K562 (cell line): ENCODE results near the gene DAPK2. TPM values are rescaled to one million over a fixed set of nuclear protein-coding genes. Genes with fewer than 3 reads are reported as not detected.
A peak's percentile ranks its signal among the peaks of the same experiment; 100 is the strongest.

ENCODE experiments used
- ATAC-seq: fragments of 200-7000 bp; cut with Tn5 transposase; 3 replicates; pipeline ENCODE4 v1.9.1; 2020; ENCODE audit warnings: moderate library complexity
- BruUV-seq: library from RNA; stranded (reverse); fragments of 400-500 nt; replicated peaks from 2 replicates; lab custom pipeline; 2021; lab: Mats Ljungman, UMichigan
- CTCF ChIA-PET: fragments of 300-600 bp; formaldehyde crosslinking; extraction: SDS; loops from one replicate; lab custom pipeline; 2021; ENCODE audit warnings: low intra/inter-chr PET ratio; lab: Yijun Ruan, JAX
- POLR2A ChIA-PET: fragments of 300-600, 350-650 bp; sonication (Branson Sonifier 250); formaldehyde crosslinking; extraction: SDS; loops from one replicate; lab custom pipeline; 2021; ENCODE audit warnings: antibody characterized with exemption, inconsistent platforms; lab: Yijun Ruan, JAX
- DNase-seq, 4 experiments: peaks; one replicate each; pipeline versions ENCODE4 v3.0.0 to v3.0.0-alpha.2; 2011 to 2018; ENCODE audit warnings: low spot score in 3 of 4, mixed read lengths in 3 of 4; ENCODE audit errors: extremely low read depth in 1 of 4
- FAIRE-seq: peaks from 2 replicates; lab custom pipeline; 2011; peaks lifted over from hg19 to GRCh38; lab: Jason Lieb, UNC
- H2AFZ ChIP-seq: 2 replicates; pipeline ENCODE4 v1.6.0; 2011; ENCODE audit warnings: low read depth, low read length, control low read depth, inconsistent platforms
- H3K27ac ChIP-seq: fragments of 200-600 bp; 3 replicates; pipeline ENCODE4 v1.8.0; 2011; ENCODE audit warnings: low read depth, mild to moderate bottlenecking, control low read depth, inconsistent platforms, low read length, moderate library complexity, mixed read lengths; ENCODE audit errors: extremely low read depth
- H3K27me3 ChIP-seq, 2 experiments: fragments of 300-600 bp in 1 of 2; 2 replicates in 1 of 2; 3 replicates in 1 of 2; pipeline versions ENCODE4 v1.6.0 to v1.8.0; 2011; ENCODE audit warnings: inconsistent platforms in 2 of 2, low read length in 2 of 2, mild to moderate bottlenecking in 1 of 2, mixed read lengths in 1 of 2, moderate library complexity in 1 of 2; ENCODE audit not compliant: control insufficient read depth in 2 of 2, insufficient read depth in 2 of 2
- H3K36me3 ChIP-seq: fragments of 300-600 bp; 3 replicates; pipeline ENCODE4 v1.8.0; 2011; ENCODE audit warnings: mild to moderate bottlenecking, low read length, inconsistent platforms; ENCODE audit not compliant: control insufficient read depth, insufficient read depth
- H3K4me1 ChIP-seq, 2 experiments: fragments of 200-600 bp in 1 of 2; replicated peaks in 1 of 2; 2 replicates in 1 of 2; 3 replicates in 1 of 2; pipeline versions ENCODE4 v1.5.1 to v1.8.0; 2011; ENCODE audit warnings: inconsistent platforms in 2 of 2, low read length in 2 of 2, mild to moderate bottlenecking in 1 of 2, mixed read lengths in 1 of 2, moderate library complexity in 1 of 2; ENCODE audit not compliant: control insufficient read depth in 2 of 2, insufficient read depth in 2 of 2
- H3K4me2 ChIP-seq: 2 replicates; pipeline ENCODE4 v1.6.1; 2011; ENCODE audit warnings: low read length, control low read depth, inconsistent platforms, mixed read lengths; ENCODE audit not compliant: insufficient read depth
- H3K4me3 ChIP-seq: fragments of 200-600 bp; sonication (generic), shearing (Covaris generic); 2 replicates; pipeline ENCODE4 v1.5.1; 2016; ENCODE audit warnings: control low read depth, inconsistent platforms
- H3K79me2 ChIP-seq: fragments of 200-600 bp; 3 replicates; pipeline ENCODE4 v1.8.0; 2011; ENCODE audit warnings: low read length, inconsistent platforms; ENCODE audit not compliant: control insufficient read depth, insufficient read depth
- H3K9ac ChIP-seq, 2 experiments: 2 replicates each; pipeline versions ENCODE4 v1.6.0 to v1.6.1; 2011; ENCODE audit warnings: low read depth in 2 of 2, low read length in 2 of 2, control low read depth in 1 of 2, inconsistent platforms in 1 of 2, mild to moderate bottlenecking in 1 of 2, mixed read lengths in 1 of 2; ENCODE audit not compliant: insufficient read depth in 1 of 2
- H3K9me1 ChIP-seq: one replicate; pipeline ENCODE4 v1.6.0; 2011; ENCODE audit warnings: inconsistent platforms, mild to moderate bottlenecking, low read length, moderate library complexity; ENCODE audit not compliant: control insufficient read depth, insufficient read depth
- H3K9me3 ChIP-seq: replicated peaks from 2 replicates; pipeline ENCODE4 v1.5.1; 2011; ENCODE audit warnings: low read depth, low read length, inconsistent platforms; ENCODE audit not compliant: control insufficient read depth, insufficient read depth
- H4K20me1 ChIP-seq: replicated peaks from 2 replicates; pipeline ENCODE4 v1.6.1; 2011; ENCODE audit warnings: low read length, inconsistent platforms, mixed read lengths; ENCODE audit not compliant: control insufficient read depth, insufficient read depth
- ADNP ChIP-seq: fragments of 200-800 bp; sonication (Bioruptor generic); IDR thresholded peaks from 2 replicates; pipeline ENCODE4 v1.6.1; 2016; ENCODE audit warnings: missing genetic modification characterization, missing compliant biosample characterization
- KAT8 ChIP-seq: fragments of 450-650 bp; IDR thresholded peaks from 2 replicates; pipeline ENCODE4 v1.6.1; 2016; ENCODE audit warnings: low read depth, mild to moderate bottlenecking
- NCOA1 ChIP-seq: fragments of 450-650 bp; IDR thresholded peaks from 2 replicates; pipeline ENCODE4 v1.6.1; 2016; ENCODE audit warnings: low read depth
- RBM14 ChIP-seq: fragments of 200-400 bp; formaldehyde crosslinking; IDR thresholded peaks from 2 replicates; pipeline ENCODE4 v1.6.1; 2018; ENCODE audit warnings: low read depth, mild to moderate bottlenecking, low read length, moderate library complexity, borderline replicate concordance; ENCODE audit not compliant: insufficient read depth
- RBM22 ChIP-seq: fragments of 200-400 bp; formaldehyde crosslinking; IDR thresholded peaks from 2 replicates; pipeline ENCODE4 v1.6.1; 2018; ENCODE audit warnings: low read length, low read depth; ENCODE audit not compliant: poor library complexity, severe bottlenecking
- SMARCA4 ChIP-seq: fragments of 450-650 bp; IDR thresholded peaks from 2 replicates; pipeline ENCODE4 v1.6.1; 2016
- WGBS: fragments of 100-300 bp; shearing (Covaris generic); methylation state at CpG from one replicate; pipeline ENCODE4 v1.1.6; 2016; ENCODE audit warnings: low coverage, mixed read lengths; ENCODE audit not compliant: insufficient coverage; ENCODE audit errors: missing lambda C conversion rate; 5-methylcytosine and 5-hydroxymethylcytosine counted together
- in situ Hi-C: fragments of 300-500 bp; cut with MboI; formaldehyde crosslinking; loops from 4 replicates; pipeline ENCODE4 v1.15.0; 2018; ENCODE audit warnings: inconsistent platforms, mixed read lengths
- intact Hi-C: fragments of 100-400 bp; cut with micrococcal nuclease; formaldehyde crosslinking; loops from 2 replicates; pipeline ENCODE4 v1.14.2; 2022
- polyA plus RNA-seq, 8 experiments: library from polyadenylated mRNA; depleted of rRNA in 4 of 8; stranded (reverse) in 5 of 8; unstranded in 3 of 8; fragments of >200 nt; fragmentation: Nextera tagmentation in 2 of 8; fragmentation: Illumina TruSeq in 1 of 8; extraction: Ambion mirVana in 2 of 8; extraction: Trizol in 1 of 8; gene quantifications; 2 replicates each; pipeline versions ENCODE4 v1.2.1 to v1.2.3, GENCODE V29; 2011 to 2014; ENCODE audit warnings: inconsistent platforms in 1 of 8, missing spikeins in 1 of 8
- total RNA-seq, 7 experiments: library from RNA; depleted of rRNA in 6 of 7; stranded (reverse); fragments of >200 nt in 6 of 7; fragmentation: Illumina TruSeq in 2 of 7; extraction: Trizol in 2 of 7; gene quantifications; 2 replicates each; pipeline versions ENCODE4 v1.2.1 to v1.2.3, GENCODE V29; 2011 to 2021; ENCODE audit warnings: low replicate concordance in 1 of 7

Gene DAPK2
- total and polyA plus RNA-seq, 9 of the 15 experiments (the other 6 are each of a cell fraction or from before 2014, with no cell fraction given): 0.14 to 5.2 (median 2.2) TPM

DNA sequence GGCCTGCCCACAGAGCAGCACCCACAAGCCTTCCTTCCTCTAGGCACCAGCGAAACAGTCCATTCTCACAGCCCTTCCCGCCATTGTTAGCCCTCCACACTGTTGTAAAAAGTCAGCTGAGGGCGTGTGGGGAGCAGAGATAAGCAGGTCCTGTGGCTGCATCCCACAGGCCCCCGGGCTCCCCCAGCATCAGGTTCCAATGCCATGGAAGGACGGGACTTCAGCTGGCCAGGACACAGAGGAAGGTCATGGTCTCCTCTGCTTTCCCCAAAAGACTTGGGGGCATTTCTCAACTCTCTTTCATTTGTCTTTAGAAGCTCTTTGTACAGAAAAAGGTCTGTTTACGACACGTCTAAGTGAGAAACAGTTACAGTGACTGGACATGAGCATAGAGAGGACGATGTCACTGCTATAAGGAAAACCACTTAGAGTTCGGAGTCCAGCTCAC lies 127.4 kb downstream of the DAPK2 start (continued):
- TF ChIP-seq SMARCA4 (peak; percentile 84), NCOA1 (peak; percentile 32; the same call in 1 of the 2 replicates), RBM22 (no peak)

DNA sequence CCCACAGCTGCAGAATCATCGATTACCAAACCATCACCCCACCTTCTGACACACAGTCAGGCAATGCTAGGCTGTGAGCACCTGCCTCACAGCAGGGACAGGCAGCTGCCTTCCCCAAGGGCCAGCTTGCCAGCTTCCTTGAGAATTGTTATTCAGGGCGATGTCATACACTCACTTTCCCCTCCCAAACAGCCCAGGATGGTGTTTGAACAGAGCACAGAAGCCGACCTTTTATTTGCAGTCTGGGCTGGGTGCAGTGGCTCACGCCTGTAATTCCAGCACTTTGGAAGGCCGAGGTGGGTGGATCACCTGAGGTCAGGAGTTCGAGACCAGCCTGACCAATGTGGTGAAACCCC lies 128.0 kb downstream of the DAPK2 start:
- FAIRE-seq: no peak
- H3K4me2 ChIP-seq: no peak overlapping the region
- H3K36me3 ChIP-seq: no peaks in the 10 kb centered on the region
- 19% methylated on average over 5 of the region's 6 CpGs for WGBS
- peaks cover 6% of the 10 kb centered on the region for H3K9me1 ChIP-seq
- TF ChIP-seq KAT8: no peak
- 0 out of 2 replicates have a peak, but pooled peaks have one; percentile 24 for TF ChIP-seq ADNP (tag)
- TF ChIP-seq RBM14: no peak
- ChIA-PET CTCF (no interaction called here), POLR2A (interaction anchor here (0.6 to 1.4 kb wide), 9 partner anchors 9 to 181 kb away, joined by 3 to 5 read pairs (median 3); no protein-coding TSS in a partner anchor)
- no TSS peak for BruUV-seq
- no peak overlapping the region for H3K4me3 ChIP-seq
- H3K27ac ChIP-seq: no peak overlapping the region; the same call in 2 of the 3 replicates
- H3K9me3 ChIP-seq: no peaks in the 10 kb centered on the region
- H3K9ac ChIP-seq: peak overlapping the region; percentile 65 to 80; a peak in 3 of 4 replicates
- no peak for DNase-seq
- in situ Hi-C loops: no loop called here
- H3K27me3 ChIP-seq: no peaks in the 10 kb centered on the region
- no peaks in the 10 kb centered on the region for H4K20me1 ChIP-seq
- no peak overlapping the region for H2AFZ ChIP-seq
- intact Hi-C loops: no loop called here
- H3K79me2 ChIP-seq: no peaks in the 10 kb centered on the region
- ATAC-seq: no peak
- peaks cover 20 to 47% of the 10 kb centered on the region in 2 experiments; a peak in 4 of 5 replicates for H3K4me1 ChIP-seq
